H9 (cell line): ENCODE results near the gene MYO7B. TPM values are rescaled to one million over a fixed set of nuclear protein-coding genes. Genes with fewer than 3 reads are reported as not detected.

Experiments used
- DNase-seq: peaks from one replicate; pipeline ENCODE4 v3.0.0-alpha.2; 2017
- H2AFZ ChIP-seq: one replicate; pipeline ENCODE4 v1.6.1; 2013; ENCODE audit warnings: mild to moderate bottlenecking, low read length, control low read depth, moderate library complexity
- H2AK5ac ChIP-seq: 2 replicates; pipeline ENCODE4 v1.6.1; 2013; ENCODE audit warnings: low read length, control low read depth, mixed read lengths; ENCODE audit not compliant: insufficient read length
- H2BK120ac ChIP-seq: one replicate; pipeline ENCODE4 v1.6.1; 2013; ENCODE audit warnings: low read depth, mild to moderate bottlenecking, low read length, control low read depth, inconsistent platforms; ENCODE audit not compliant: poor library complexity, severe bottlenecking
- H2BK12ac ChIP-seq: 2 replicates; pipeline ENCODE4 v1.6.1; 2013; ENCODE audit warnings: low read length, control low read depth, mixed read lengths, low read depth; ENCODE audit not compliant: insufficient read length
- H2BK15ac ChIP-seq: 2 replicates; pipeline ENCODE4 v1.6.1; 2013; ENCODE audit warnings: low read depth, low read length, control low read depth
- H2BK20ac ChIP-seq: one replicate; pipeline ENCODE4 v1.6.1; 2013; ENCODE audit warnings: low read depth, mild to moderate bottlenecking, low read length, control low read depth, inconsistent platforms; ENCODE audit not compliant: poor library complexity, severe bottlenecking
- H2BK5ac ChIP-seq: 2 replicates; pipeline ENCODE4 v1.6.1; 2013; ENCODE audit warnings: low read length, control low read depth, mixed read lengths; ENCODE audit not compliant: insufficient read length
- H3K14ac ChIP-seq: 2 replicates; pipeline ENCODE4 v1.6.1; 2013; ENCODE audit warnings: low read length, control low read depth; ENCODE audit not compliant: insufficient read depth
- H3K18ac ChIP-seq: 2 replicates; pipeline ENCODE4 v1.6.1; 2013; ENCODE audit warnings: low read depth, mild to moderate bottlenecking, mixed read lengths, low read length, control low read depth; ENCODE audit not compliant: insufficient read length
- H3K23ac ChIP-seq: 2 replicates; pipeline ENCODE4 v1.6.1; 2013; ENCODE audit warnings: low read length, control low read depth, mixed read lengths, low read depth; ENCODE audit not compliant: insufficient read length
- H3K23me2 ChIP-seq: 2 replicates; pipeline ENCODE4 v1.6.1; 2013; ENCODE audit warnings: low read depth, mild to moderate bottlenecking, mixed read lengths, low read length, control low read depth; ENCODE audit not compliant: insufficient read length, poor library complexity, severe bottlenecking
- H3K27ac ChIP-seq: 2 replicates; pipeline ENCODE4 v1.5.1; 2013; ENCODE audit warnings: low read length, control low read depth, mixed read lengths, low read depth; ENCODE audit not compliant: insufficient read length
- H3K27me3 ChIP-seq: 2 replicates; pipeline ENCODE4 v1.6.1; 2013; ENCODE audit warnings: low read length, control low read depth, inconsistent platforms; ENCODE audit not compliant: insufficient read depth
- H3K4ac ChIP-seq: 2 replicates; pipeline ENCODE4 v1.6.1; 2013; ENCODE audit warnings: low read depth, mild to moderate bottlenecking, control low read depth, inconsistent platforms, low read length, moderate library complexity
- H3K4me1 ChIP-seq: 2 replicates; pipeline ENCODE4 v1.6.1; 2013; ENCODE audit warnings: low read length, control low read depth, inconsistent platforms; ENCODE audit not compliant: insufficient read depth
- H3K4me2 ChIP-seq: 2 replicates; pipeline ENCODE4 v1.6.1; 2013; ENCODE audit warnings: low read length, control low read depth, mixed read lengths; ENCODE audit not compliant: insufficient read length, insufficient read depth
- H3K56ac ChIP-seq: 2 replicates; pipeline ENCODE4 v1.6.1; 2013; ENCODE audit warnings: low read depth, mild to moderate bottlenecking, mixed read lengths, low read length, control low read depth; ENCODE audit not compliant: insufficient read length
- H3K79me1 ChIP-seq: 2 replicates; pipeline ENCODE4 v1.6.1; 2013; ENCODE audit warnings: low read depth, mild to moderate bottlenecking, moderate library complexity, low read length, control low read depth, inconsistent platforms; ENCODE audit not compliant: insufficient read depth, poor library complexity, severe bottlenecking
- H3K79me2 ChIP-seq: 2 replicates; pipeline ENCODE4 v1.6.1; 2013; ENCODE audit warnings: low read length, control low read depth, inconsistent platforms; ENCODE audit not compliant: insufficient read depth
- H3K9ac ChIP-seq: 2 replicates; pipeline ENCODE4 v1.6.1; 2013; ENCODE audit warnings: low read length, control low read depth, mixed read lengths; ENCODE audit not compliant: insufficient read length; ENCODE audit errors: extremely low read depth
- H3K9me3 ChIP-seq: one replicate; pipeline ENCODE4 v1.6.1; 2013; ENCODE audit warnings: low read depth, low read length, inconsistent platforms; ENCODE audit not compliant: control insufficient read depth
- H3T11ph ChIP-seq: one replicate; pipeline ENCODE4 v1.6.1; 2013; ENCODE audit warnings: mild to moderate bottlenecking, low read length, control low read depth, inconsistent platforms
- H4K20me1 ChIP-seq: one replicate; pipeline ENCODE4 v1.6.1; 2013; ENCODE audit not compliant: control insufficient read depth, insufficient read length, insufficient read depth
- H4K5ac ChIP-seq: 2 replicates; pipeline ENCODE4 v1.6.1; 2013; ENCODE audit warnings: low read depth, mild to moderate bottlenecking, mixed read lengths, low read length, control low read depth; ENCODE audit not compliant: insufficient read length
- H4K8ac ChIP-seq: replicated peaks from 2 replicates; pipeline ENCODE4 v1.6.1; 2013; ENCODE audit warnings: low read length, control low read depth, mixed read lengths, low read depth; ENCODE audit not compliant: insufficient read length
- H4K91ac ChIP-seq: 2 replicates; pipeline ENCODE4 v1.6.1; 2013; ENCODE audit warnings: low read depth, mild to moderate bottlenecking, moderate library complexity, mixed read lengths, low read length, control low read depth; ENCODE audit not compliant: insufficient read length
- H3K27ac Mint-ChIP-seq, 3 experiments: 2 replicates in 2 of 3; 3 replicates in 1 of 3; pipeline ENCODE4 v1.8.0; 2020 to 2021; ENCODE audit warnings: mixed read lengths in 3 of 3, mild to moderate bottlenecking in 1 of 3, moderate library complexity in 1 of 3
- H3K27me3 Mint-ChIP-seq: 2 replicates; pipeline ENCODE4 v1.8.0; 2021; ENCODE audit warnings: low read depth, mild to moderate bottlenecking, moderate library complexity, mixed read lengths
- H3K36me3 Mint-ChIP-seq, 3 experiments: 2 replicates in 2 of 3; 3 replicates in 1 of 3; pipeline ENCODE4 v1.8.0; 2020 to 2021; ENCODE audit warnings: low read depth in 3 of 3, mixed read lengths in 3 of 3; ENCODE audit not compliant: insufficient read depth in 1 of 3
- H3K4me1 Mint-ChIP-seq, 2 experiments: 2 replicates each; pipeline ENCODE4 v1.8.0; 2020; ENCODE audit warnings: mixed read lengths in 2 of 2
- H3K4me3 Mint-ChIP-seq, 2 experiments: 2 replicates in 1 of 2; 3 replicates in 1 of 2; pipeline ENCODE4 v1.8.0; 2020 to 2021; ENCODE audit warnings: mild to moderate bottlenecking in 2 of 2, mixed read lengths in 2 of 2, moderate library complexity in 1 of 2
- H3K9me3 Mint-ChIP-seq, 2 experiments: 2 replicates in 1 of 2; 3 replicates in 1 of 2; pipeline ENCODE4 v1.8.0; 2020; ENCODE audit warnings: mild to moderate bottlenecking in 2 of 2, mixed read lengths in 2 of 2, moderate library complexity in 1 of 2
- CTCF ChIP-seq: fragments of 200-600 bp; sonication (generic); conservative IDR thresholded peaks from 3 replicates; pipeline ENCODE4 v1.8.0; 2021; ENCODE audit warnings: antibody characterized with exemption, mild to moderate bottlenecking
- WGBS: extraction: QIAGEN DNeasy Blood & Tissue Kit; methylation state at CpG from one replicate; pipeline ENCODE4 v1.1.7; 2013; ENCODE audit warnings: missing lambda C conversion rate, low lambda C conversion rate, mixed read lengths; ENCODE audit not compliant: insufficient read length; ENCODE audit errors: extremely low coverage; 5-methylcytosine and 5-hydroxymethylcytosine counted together
- total RNA-seq: library from RNA; stranded (reverse); gene quantifications from 2 replicates; pipeline ENCODE4 v1.2.1, GENCODE V29; 2021

The MYO7B gene
- total RNA-seq, 1 experiment from 2014 or later, result not detected

- Histone ChIP-seq H3K4me1 (no peaks in the 10 kb centered on the region; the same call in 1 of the 2 replicates), H4K8ac (no peak overlapping the region), H3K56ac (no peak overlapping the region), H3T11ph (no peak overlapping the region), H3K18ac (no peak overlapping the region), H2BK12ac (no peak overlapping the region), H3K23me2 (no peaks in the 10 kb centered on the region), H3K27me3 (no peaks in the 10 kb centered on the region), H2AFZ (no peak overlapping the region), H3K9me3 (no peaks in the 10 kb centered on the region), H3K79me1 (no peaks in the 10 kb centered on the region), H3K14ac (no peak overlapping the region), H4K20me1 (no peaks in the 10 kb centered on the region), H3K23ac (no peak overlapping the region), H2BK15ac (no peak overlapping the region), H4K5ac (no peak overlapping the region), H2BK5ac (no peak overlapping the region), H2BK20ac (no peak overlapping the region), H2AK5ac (no peak overlapping the region), H3K4ac (no peak overlapping the region), H4K91ac (no peak overlapping the region), H2BK120ac (no peak overlapping the region), H3K9ac (no peak overlapping the region), H3K4me2 (no peak overlapping the region), H3K79me2 (no peaks in the 10 kb centered on the region), H3K27ac (no peak overlapping the region)
- Mint-ChIP-seq H3K4me3 (no peak overlapping the region), H3K4me1 (peaks cover 8 to 19% of the 10 kb centered on the region in 2 experiments), H3K27me3 (peaks cover 7% of the 10 kb centered on the region), H3K36me3 (no peaks in the 10 kb centered on the region), H3K27ac (no peak overlapping the region), H3K9me3 (no peaks in the 10 kb centered on the region; a peak in 1 of 5 replicates)
- no peak for TF ChIP-seq CTCF
- DNase-seq, result no peak
- no CpG with 5 or more reads among the region's 8 CpGs for WGBS
These were observed 23.4 kb downstream of the MYO7B start for GRCh38 chr2:127558911-127559310.
